ENCODE results near the gene ACE. TPM values are rescaled to one million over a fixed set of nuclear protein-coding genes. Genes with fewer than 3 reads are reported as not detected.

Gene ACE
- total and polyA plus RNA-seq, 4 donors: 5.5 to 87.3 (median 35.3) TPM

GRCh38 chr17:63519116-63519881 is 42.4 kb downstream of the ACE start:
- ATAC-seq (ENCODE audit: insufficient read depth, low FRiP score): no peak
- Histone ChIP-seq H3K9me3 (ENCODE audit: control insufficient read depth in 4 of 4, insufficient read depth in 3 of 4, low read length in 3 of 4) (no peaks in the 10 kb centered on the region), H3K4me1 (ENCODE audit: control insufficient read depth in 5 of 5, insufficient read depth in 5 of 5, low read length in 5 of 5) (peaks cover 0 to 5% (median 0%) of the 10 kb centered on the region in 5 donors), H3K36me3 (ENCODE audit: control insufficient read depth in 4 of 4, insufficient read depth in 4 of 4, low read length in 4 of 4) (no peaks in the 10 kb centered on the region), H3K9ac (ENCODE audit: insufficient read depth in 1 of 2, low read length in 2 of 2) (no peak overlapping the region), H3K27ac (ENCODE audit: low read depth in 1 of 2, low read length in 1 of 2) (no peak overlapping the region), H3K27me3 (ENCODE audit: control insufficient read depth in 3 of 3, insufficient read depth in 3 of 3, low read length in 2 of 3) (peaks cover 0 to 5% (median 2%) of the 10 kb centered on the region in 3 donors), H3K4me3 (no peak overlapping the region)
- WGBS, 2 donors: 94 to 98% methylated on average over 1 of the region's 1 CpG
- DNase-seq: no peak
- TF ChIP-seq CTCF (IDR thresholded peaks at IDR 0.05; ENCODE audit: control extremely low read depth, extremely low read depth): no peak

GRCh38 chr17:63519972-63520882 is 43.4 kb downstream of the ACE start:
- WGBS, 2 donors: 55% methylated on average over 5 of the region's 5 CpGs
- Histone ChIP-seq H3K4me3 (no peak overlapping the region), H3K9me3 (ENCODE audit: control insufficient read depth in 4 of 4, insufficient read depth in 3 of 4, low read length in 3 of 4) (no peaks in the 10 kb centered on the region), H3K27ac (ENCODE audit: low read depth in 1 of 2, low read length in 1 of 2) (no peak overlapping the region), H3K27me3 (ENCODE audit: control insufficient read depth in 3 of 3, insufficient read depth in 3 of 3, low read length in 2 of 3) (peaks cover 0 to 6% (median 2%) of the 10 kb centered on the region in 3 donors), H3K4me1 (ENCODE audit: control insufficient read depth in 5 of 5, insufficient read depth in 5 of 5, low read length in 5 of 5) (peaks cover 0 to 5% (median 0%) of the 10 kb centered on the region in 5 donors), H3K9ac (ENCODE audit: insufficient read depth in 1 of 2, low read length in 2 of 2) (no peak overlapping the region), H3K36me3 (ENCODE audit: control insufficient read depth in 4 of 4, insufficient read depth in 4 of 4, low read length in 4 of 4) (no peaks in the 10 kb centered on the region)
- DNase-seq: peak in 1 of 3 donors; percentile 16
- no peak for ATAC-seq (ENCODE audit: insufficient read depth, low FRiP score)
- TF ChIP-seq CTCF (IDR thresholded peaks at IDR 0.05; ENCODE audit: control extremely low read depth, extremely low read depth): no peak

GRCh38 chr17:63523253-63523855 is 46.5 kb downstream of the ACE start, which contains the start of gene KCNH6:
KCNH6 (plus strand) TSS chr17:63523358; CDS start chr17:63523414, 56 bp downstream.
- TF ChIP-seq CTCF (IDR thresholded peaks at IDR 0.05; ENCODE audit: control extremely low read depth, extremely low read depth): no peak
- Histone ChIP-seq H3K9me3 (ENCODE audit: control insufficient read depth in 4 of 4, insufficient read depth in 3 of 4, low read length in 3 of 4) (no peaks in the 10 kb centered on the region), H3K4me3 (no peak within 1 kb of the TSS), H3K4me1 (ENCODE audit: control insufficient read depth in 5 of 5, insufficient read depth in 5 of 5, low read length in 5 of 5) (peaks cover 0 to 5% (median 0%) of the 10 kb centered on the region in 5 donors), H3K36me3 (ENCODE audit: control insufficient read depth in 4 of 4, insufficient read depth in 4 of 4, low read length in 4 of 4) (no peaks in the 10 kb centered on the region), H3K27me3 (ENCODE audit: control insufficient read depth in 3 of 3, insufficient read depth in 3 of 3, low read length in 2 of 3) (peaks cover 0 to 10% (median 2%) of the 10 kb centered on the region in 3 donors), H3K9ac (ENCODE audit: insufficient read depth in 1 of 2, low read length in 2 of 2) (no peak within 1 kb of the TSS), H3K27ac (ENCODE audit: low read depth in 1 of 2, low read length in 1 of 2) (no peak within 1 kb of the TSS)
- ATAC-seq (ENCODE audit: insufficient read depth, low FRiP score): no peak
- no peak for DNase-seq
- 9 to 12% methylated on average over 22 to 38 of the region's 38 CpGs for WGBS, 2 donors
